SIG-M5 treated with dmso at 0.1 percent for 504 hours (cell line): ENCODE measurements around the gene KDM4B.
"Not testable (repeated sequence)": the region's sequence is repeated elsewhere in the genome, so short reads cannot be mapped to it uniquely, and the experiment has no call there.

Experiments used
- DNase-seq: peaks from one replicate; lab custom pipeline; 2025; ENCODE audit not compliant: unreplicated experiment; lab: John Stamatoyannopoulos, UW

KDM4B gene

GRCh38 chr19:5147074-5147977, 178.4 kb downstream of the KDM4B start:
- no peak for DNase-seq

- DNase-seq, result no peak
Observed at GRCh38 chr19:5147978-5148793, 179.3 kb downstream of the KDM4B start.

- no peak for DNase-seq
Observed at GRCh38 chr19:5148794-5149190, 179.9 kb downstream of the KDM4B start.

GRCh38 chr19:5149508-5149907, 180.6 kb downstream of the KDM4B start:
- DNase-seq, result no peak

- DNase-seq, result no peak
Observed at GRCh38 chr19:5149932-5150901, 181.3 kb downstream of the KDM4B start.

GRCh38 chr19:5150902-5151741, 182.2 kb downstream of the KDM4B start:
- DNase-seq, result no peak

- no peak for DNase-seq
Observed at GRCh38 chr19:5152013-5152763, 183.3 kb downstream of the KDM4B start.

GRCh38 chr19:5152767-5153532, 184.0 kb downstream of the KDM4B start:
- DNase-seq, result no peak

GRCh38 chr19:5153601-5154128, 184.8 kb downstream of the KDM4B start:
- no peak for DNase-seq

GRCh38 chr19:5154129-5154798, 185.4 kb downstream of the KDM4B start:
- no peak for DNase-seq

GRCh38 chr19:5154799-5155426, 186.0 kb downstream of the KDM4B start:
- no peak for DNase-seq

- no peak for DNase-seq
Observed at GRCh38 chr19:5155586-5156210, 186.8 kb downstream of the KDM4B start.

GRCh38 chr19:5156231-5156986, 187.5 kb downstream of the KDM4B start:
- DNase-seq, result no peak

- DNase-seq, result no peak
Observed at GRCh38 chr19:5157186-5157585, 188.3 kb downstream of the KDM4B start.

GRCh38 chr19:5158549-5159134, 189.7 kb downstream of the KDM4B start:
- not testable (repeated sequence) for DNase-seq
